Jurkat, Clone E6-1 (cell line): ENCODE data around the gene FAM25G. TPM values are rescaled to one million over a fixed set of nuclear protein-coding genes. Genes with fewer than 3 reads are reported as not detected.
"Not testable (repeated sequence)": the region's sequence is repeated elsewhere in the genome, so short reads cannot be mapped to it uniquely, and the experiment has no call there.

Experiments used
- DNase-seq: peaks from one replicate; pipeline ENCODE4 v3.0.0-alpha.2; 2011; ENCODE audit warnings: low read depth, low spot score
- H3K4me3 ChIP-seq: 2 replicates; pipeline ENCODE4 v1.5.1; 2011; ENCODE audit warnings: mild to moderate bottlenecking, low read length, control low read depth, moderate library complexity
- polyA plus RNA-seq: library from polyadenylated mRNA; unstranded; fragments of >200 nt; gene quantifications from one replicate; pipeline ENCODE4 v1.2.1, GENCODE V29; 2012; ENCODE audit warnings: missing spikeins; ENCODE audit not compliant: insufficient read length, insufficient read depth

FAM25G gene
- not detected for polyA plus RNA-seq

- not testable (repeated sequence) for DNase-seq, H3K4me3 ChIP-seq
Observed at GRCh38 chr10:47491600-47491999, at the start of gene FAM25G. FAM25G (minus strand) TSS chr10:47491700; CDS start chr10:47491674, 26 bp downstream.

GRCh38 chr10:47536430-47536829 is 44.9 kb upstream of the FAM25G start:
- not testable (repeated sequence) for DNase-seq, H3K4me3 ChIP-seq

- DNase-seq, result not testable (repeated sequence)
Observed at GRCh38 chr10:47523475-47523874, 32.0 kb upstream of the FAM25G start, which contains the start of gene AGAP9. AGAP9 (minus strand) TSS chr10:47523638; CDS start chr10:47523526, 112 bp downstream.

GRCh38 chr10:47502313-47502712 is 10.8 kb upstream of the FAM25G start:
- not testable (repeated sequence) for DNase-seq, H3K4me3 ChIP-seq

More at GRCh38 chr10:47523475-47523874, 32.0 kb upstream of the FAM25G start, which contains the start of gene AGAP9:
- not testable (repeated sequence) for H3K4me3 ChIP-seq

- H3K4me3 ChIP-seq, DNase-seq: not testable (repeated sequence)
Observed at GRCh38 chr10:47494226-47494625, 2.7 kb upstream of the FAM25G start.

GRCh38 chr10:47489630-47490029 is 1.9 kb downstream of the FAM25G start:
- not testable (repeated sequence) for DNase-seq, H3K4me3 ChIP-seq

- DNase-seq, H3K4me3 ChIP-seq: not testable (repeated sequence)
Observed at GRCh38 chr10:47485943-47486342, 5.6 kb downstream of the FAM25G start.

- not testable (repeated sequence) for H3K4me3 ChIP-seq, DNase-seq
Observed at GRCh38 chr10:47484786-47485185, 6.7 kb downstream of the FAM25G start.

- DNase-seq, H3K4me3 ChIP-seq: not testable (repeated sequence)
Observed at GRCh38 chr10:47483923-47484322, 7.6 kb downstream of the FAM25G start, which contains the start of gene ANXA8. ANXA8 (minus strand) TSS chr10:47484115; CDS start chr10:47483933, 182 bp downstream.

GRCh38 chr10:47482367-47482766 is 9.1 kb downstream of the FAM25G start:
- H3K4me3 ChIP-seq, DNase-seq: not testable (repeated sequence)

GRCh38 chr10:47481768-47482181 is 9.7 kb downstream of the FAM25G start:
- not testable (repeated sequence) for H3K4me3 ChIP-seq, DNase-seq

GRCh38 chr10:47481182-47481766 is 10.2 kb downstream of the FAM25G start:
- DNase-seq, H3K4me3 ChIP-seq: not testable (repeated sequence)

GRCh38 chr10:47480133-47480532 is 11.4 kb downstream of the FAM25G start:
- H3K4me3 ChIP-seq, DNase-seq: not testable (repeated sequence)

GRCh38 chr10:47478114-47478513 is 13.4 kb downstream of the FAM25G start:
- H3K4me3 ChIP-seq, DNase-seq: not testable (repeated sequence)

- not testable (repeated sequence) for H3K4me3 ChIP-seq, DNase-seq
Observed at GRCh38 chr10:47477078-47477477, 14.4 kb downstream of the FAM25G start.

- not testable (repeated sequence) for DNase-seq, H3K4me3 ChIP-seq
Observed at GRCh38 chr10:47475101-47475500, 16.4 kb downstream of the FAM25G start.

- not testable (repeated sequence) for H3K4me3 ChIP-seq
Observed at GRCh38 chr10:47473516-47473915, 18.0 kb downstream of the FAM25G start.

GRCh38 chr10:47472647-47473046 is 18.9 kb downstream of the FAM25G start:
- not testable (repeated sequence) for DNase-seq, H3K4me3 ChIP-seq

More at GRCh38 chr10:47473516-47473915, 18.0 kb downstream of the FAM25G start:
- not testable (repeated sequence) for DNase-seq

- DNase-seq, result not testable (repeated sequence)
Observed at GRCh38 chr10:47472072-47472471, 19.4 kb downstream of the FAM25G start.

GRCh38 chr10:47468731-47469528 is 22.6 kb downstream of the FAM25G start:
- not testable (repeated sequence) for H3K4me3 ChIP-seq, DNase-seq

More at GRCh38 chr10:47472072-47472471, 19.4 kb downstream of the FAM25G start:
- H3K4me3 ChIP-seq, result not testable (repeated sequence)
